Suprapubic skin (tissue), 3 donors: ENCODE data around the gene TPD52L2.

ENCODE experiments used
- CTCF ChIP-seq, 2 donors: fragments of 200-600 bp in 1 of 2; fragments of 450-650 bp in 1 of 2; sonication (generic) in 1 of 2; IDR thresholded peaks; one replicate each; pipeline ENCODE4 v1.5.1; 2016 to 2019; ENCODE audit warnings: antibody characterized with exemption in 2 of 2, mild to moderate bottlenecking in 1 of 2, moderate library complexity in 1 of 2
- EP300 ChIP-seq: sonication (generic); formaldehyde crosslinking; IDR thresholded peaks from one replicate; pipeline ENCODE4 v1.6.1; 2017; ENCODE audit warnings: antibody characterized with exemption

GRCh38 chr20:63850689-63851547 is 14.2 kb upstream of the TPD52L2 start:
- no peak for TF ChIP-seq EP300
- no peak for TF ChIP-seq CTCF (IDR thresholded peaks at IDR 0.05)
